ENCODE data around the gene SPOCK1. TPM values are rescaled to one million over a fixed set of nuclear protein-coding genes. Genes with fewer than 3 reads are reported as not detected.
"Not testable (repeated sequence)": the region's sequence is repeated elsewhere in the genome, so short reads cannot be mapped to it uniquely, and the experiment has no call there.

Gene SPOCK1
- polyA plus RNA-seq, 1 experiment: 76.0 TPM

DNA sequence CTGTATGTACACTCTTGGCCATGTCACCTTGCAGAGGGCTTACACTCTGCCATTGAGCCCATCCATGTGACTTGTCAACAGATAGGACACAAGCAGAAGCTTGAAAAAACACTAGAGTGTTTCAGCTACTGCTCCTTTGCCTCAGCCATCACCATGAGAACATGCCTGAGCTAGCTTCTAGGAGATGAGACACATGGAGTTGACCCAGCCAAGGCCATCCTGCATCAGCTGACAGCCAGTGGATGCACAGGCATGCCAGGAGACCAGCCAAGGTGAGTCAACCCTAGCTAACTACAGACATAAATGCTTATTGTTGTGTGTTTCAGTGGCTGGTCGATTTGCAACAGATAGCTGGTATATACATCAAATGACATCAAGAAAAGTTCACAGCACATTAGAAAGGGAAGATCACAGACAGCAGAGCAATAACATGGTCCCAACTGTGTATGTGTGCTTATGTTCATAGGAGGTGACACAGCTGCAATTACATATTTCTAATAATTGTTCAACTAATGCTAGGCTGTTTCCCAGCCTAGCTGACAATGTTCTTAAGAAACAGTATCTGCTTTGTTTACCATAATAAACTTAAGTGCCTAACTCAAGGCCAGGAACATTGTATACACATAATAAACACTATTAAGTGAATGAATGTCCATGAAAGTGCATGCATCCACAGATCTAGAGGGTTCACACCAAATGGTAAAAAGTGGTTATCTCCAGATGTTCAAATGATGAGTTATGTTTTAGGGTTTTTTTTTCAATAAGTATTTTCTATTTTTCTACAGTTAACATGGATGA is 105.7 kb downstream of the SPOCK1 start:
- CTCF ChIA-PET: no interaction called here
- no peak overlapping the region for H3K4me3 ChIP-seq (ENCODE audit: low read depth, low read length)
- no peaks in the 10 kb centered on the region for H3K9me3 ChIP-seq (ENCODE audit: control insufficient read depth, insufficient read depth, low read length)
- POLR2A ChIA-PET: no interaction called here
- no peaks in the 10 kb centered on the region for H3K27me3 ChIP-seq (ENCODE audit: control insufficient read depth, insufficient read depth, low read length)
- TF ChIP-seq, protein P1, sequence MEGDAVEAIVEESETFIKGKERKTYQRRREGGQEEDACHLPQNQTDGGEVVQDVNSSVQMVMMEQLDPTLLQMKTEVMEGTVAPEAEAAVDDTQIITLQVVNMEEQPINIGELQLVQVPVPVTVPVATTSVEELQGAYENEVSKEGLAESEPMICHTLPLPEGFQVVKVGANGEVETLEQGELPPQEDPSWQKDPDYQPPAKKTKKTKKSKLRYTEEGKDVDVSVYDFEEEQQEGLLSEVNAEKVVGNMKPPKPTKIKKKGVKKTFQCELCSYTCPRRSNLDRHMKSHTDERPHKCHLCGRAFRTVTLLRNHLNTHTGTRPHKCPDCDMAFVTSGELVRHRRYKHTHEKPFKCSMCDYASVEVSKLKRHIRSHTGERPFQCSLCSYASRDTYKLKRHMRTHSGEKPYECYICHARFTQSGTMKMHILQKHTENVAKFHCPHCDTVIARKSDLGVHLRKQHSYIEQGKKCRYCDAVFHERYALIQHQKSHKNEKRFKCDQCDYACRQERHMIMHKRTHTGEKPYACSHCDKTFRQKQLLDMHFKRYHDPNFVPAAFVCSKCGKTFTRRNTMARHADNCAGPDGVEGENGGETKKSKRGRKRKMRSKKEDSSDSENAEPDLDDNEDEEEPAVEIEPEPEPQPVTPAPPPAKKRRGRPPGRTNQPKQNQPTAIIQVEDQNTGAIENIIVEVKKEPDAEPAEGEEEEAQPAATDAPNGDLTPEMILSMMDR (IDR thresholded peaks at IDR 0.05; ENCODE audit: low read depth, low read length): no peak
- H3K27ac ChIP-seq (ENCODE audit: low read depth, low read length): no peak overlapping the region
- no peak for DNase-seq (ENCODE audit: low read depth, low spot score)

DNA sequence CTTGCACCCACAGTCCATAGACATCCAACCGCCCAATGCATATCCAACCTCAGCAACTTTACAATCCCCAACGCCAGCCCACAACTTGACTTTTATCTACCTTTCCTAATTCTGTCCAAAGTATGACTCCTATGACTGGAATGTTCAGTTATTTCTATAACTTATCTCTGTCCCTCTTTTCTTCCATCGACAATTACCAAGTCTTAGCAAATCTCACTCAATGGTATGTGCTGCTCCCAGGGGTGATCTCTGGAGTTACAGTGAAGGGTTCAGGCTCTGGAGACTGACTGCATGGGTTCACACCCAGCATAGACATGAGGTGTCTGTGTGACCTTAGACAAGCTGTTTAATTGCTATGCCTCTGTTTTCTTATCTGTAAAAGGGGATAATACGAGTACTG is 106.9 kb downstream of the SPOCK1 start:
- Histone ChIP-seq H3K9me3 (ENCODE audit: control insufficient read depth, insufficient read depth, low read length) (no peaks in the 10 kb centered on the region), H3K27me3 (ENCODE audit: control insufficient read depth, insufficient read depth, low read length) (no peaks in the 10 kb centered on the region), H3K4me3 (ENCODE audit: low read depth, low read length) (no peak overlapping the region), H3K27ac (ENCODE audit: low read depth, low read length) (no peak overlapping the region)
- ChIA-PET CTCF (interaction anchor here (1.2 kb wide), 1 partner anchor 72 kb away, joined by 5 read pairs; no protein-coding TSS in a partner anchor), POLR2A (no interaction called here)
- TF ChIP-seq, protein P1 (IDR thresholded peaks at IDR 0.05; ENCODE audit: low read depth, low read length): no peak
- no peak for DNase-seq (ENCODE audit: low read depth, low spot score)

DNA sequence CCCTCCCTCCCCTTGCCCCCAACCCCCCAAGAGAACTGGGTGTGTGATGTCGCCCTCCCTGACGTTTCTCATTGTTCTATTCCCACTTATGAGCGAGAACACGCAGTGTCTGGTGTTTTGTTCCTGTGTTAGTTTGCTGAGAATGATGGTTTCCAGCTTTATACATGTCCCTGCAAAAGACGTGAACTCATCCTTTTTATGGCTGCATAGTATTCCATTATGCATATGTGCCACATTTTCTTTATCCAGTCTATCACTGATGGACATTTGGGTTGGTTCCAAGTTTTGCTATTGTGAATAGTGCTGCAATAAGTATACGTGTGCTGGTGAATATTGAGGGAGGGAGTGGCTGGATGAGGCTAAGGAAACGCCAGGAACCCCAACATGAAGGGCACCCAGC is 108.1 kb downstream of the SPOCK1 start:
- POLR2A ChIA-PET; DNase-seq (ENCODE audit: low read depth, low spot score); CTCF ChIA-PET: not testable (repeated sequence)

DNA sequence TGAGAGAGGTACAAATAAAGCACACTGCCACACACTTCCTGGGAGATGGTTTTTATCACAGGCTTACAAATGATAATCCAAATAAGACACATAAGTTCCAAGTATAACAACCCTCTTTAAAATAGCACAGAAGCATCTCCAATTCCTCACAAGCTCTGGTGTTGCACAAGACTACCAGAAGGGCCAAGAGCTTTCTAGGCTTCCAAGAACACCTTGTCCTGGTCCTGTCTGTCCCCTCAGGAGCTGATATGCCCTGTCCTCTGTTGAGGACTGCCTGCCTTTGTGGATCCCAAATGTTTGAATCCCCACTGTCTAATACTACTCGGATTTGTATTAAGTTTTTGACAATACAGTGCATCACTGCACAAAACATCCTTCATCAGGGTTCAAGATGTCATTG is 110.1 kb downstream of the SPOCK1 start:
- TF ChIP-seq, protein P1 (IDR thresholded peaks at IDR 0.05; ENCODE audit: low read depth, low read length): no peak
- no peak for DNase-seq (ENCODE audit: low read depth, low spot score)
- Histone ChIP-seq H3K9me3 (ENCODE audit: control insufficient read depth, insufficient read depth, low read length) (no peaks in the 10 kb centered on the region), H3K27me3 (ENCODE audit: control insufficient read depth, insufficient read depth, low read length) (no peaks in the 10 kb centered on the region), H3K27ac (ENCODE audit: low read depth, low read length) (no peak overlapping the region), H3K4me3 (ENCODE audit: low read depth, low read length) (no peak overlapping the region)
- POLR2A ChIA-PET: no interaction called here
- CTCF ChIA-PET: no interaction called here

More for the DNA sequence above, 108.1 kb downstream of the SPOCK1 start:
- H3K9me3 ChIP-seq (ENCODE audit: control insufficient read depth, insufficient read depth, low read length); H3K27ac ChIP-seq (ENCODE audit: low read depth, low read length); H3K27me3 ChIP-seq (ENCODE audit: control insufficient read depth, insufficient read depth, low read length); H3K4me3 ChIP-seq (ENCODE audit: low read depth, low read length): not testable (repeated sequence)

DNA sequence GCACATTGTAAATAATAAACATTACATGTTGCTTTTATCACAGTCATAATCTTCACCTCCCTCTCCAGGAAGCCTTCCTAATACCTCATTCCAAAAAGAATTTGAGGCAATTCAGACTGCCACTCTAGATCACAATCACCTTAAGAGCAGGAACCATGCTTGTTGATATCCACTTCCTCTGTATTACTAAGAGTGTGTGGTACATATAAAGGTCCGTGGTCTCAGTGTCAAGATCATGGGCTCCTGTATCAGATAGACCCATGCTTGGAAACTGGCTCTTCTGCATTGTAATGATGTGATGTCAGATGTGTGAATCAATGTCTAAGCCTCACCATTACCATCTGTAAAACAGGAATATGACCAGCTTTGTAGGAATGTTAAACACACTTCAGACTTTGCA is 114.1 kb downstream of the SPOCK1 start:
- no peak overlapping the region for H3K4me3 ChIP-seq (ENCODE audit: low read depth, low read length)
- H3K9me3 ChIP-seq (ENCODE audit: control insufficient read depth, insufficient read depth, low read length): peaks cover 8% of the 10 kb centered on the region
- no peaks in the 10 kb centered on the region for H3K27me3 ChIP-seq (ENCODE audit: control insufficient read depth, insufficient read depth, low read length)
- no peak overlapping the region for H3K27ac ChIP-seq (ENCODE audit: low read depth, low read length)
- TF ChIP-seq, protein P1 (IDR thresholded peaks at IDR 0.05; ENCODE audit: low read depth, low read length): no peak
- no peak for DNase-seq (ENCODE audit: low read depth, low spot score)
- POLR2A ChIA-PET: no interaction called here
- CTCF ChIA-PET: no interaction called here

All from AG04450 (cell line).